Breast epithelium (tissue), 3 donors: Measurements from ENCODE around the gene DHX57.

ENCODE experiments used
- CTCF ChIP-seq, 3 donors: fragments of 450-650 bp; IDR thresholded peaks; one replicate each; pipeline ENCODE4 v1.5.1; 2016 to 2017; ENCODE audit warnings: antibody characterized with exemption in 3 of 3, mild to moderate bottlenecking in 3 of 3, moderate library complexity in 3 of 3
- POLR2AphosphoS5 ChIP-seq, 3 donors: sonication (generic); formaldehyde crosslinking; IDR thresholded peaks; one replicate each; pipeline ENCODE4 v1.6.1; 2017; ENCODE audit warnings: antibody characterized with exemption in 3 of 3

- TF ChIP-seq CTCF (IDR thresholded peaks at IDR 0.05) (no peak), POLR2AphosphoS5 (IDR thresholded peaks at IDR 0.05) (no peak)
Observed at GRCh38 chr2:38866773-38867443, 8.8 kb downstream of the DHX57 start.
